Activated CD8-positive, alpha-beta memory T cell treated with anti-CD3 and anti-CD28 coated beads for 24 hours (primary cell): ENCODE data around the gene ZC3H13.
A peak's percentile ranks its signal among the peaks of the same experiment; 100 is the strongest.

ENCODE experiments used
- DNase-seq: peaks from one replicate; pipeline ENCODE4 v3.0.0-alpha.2; 2020

Gene ZC3H13, protein sequence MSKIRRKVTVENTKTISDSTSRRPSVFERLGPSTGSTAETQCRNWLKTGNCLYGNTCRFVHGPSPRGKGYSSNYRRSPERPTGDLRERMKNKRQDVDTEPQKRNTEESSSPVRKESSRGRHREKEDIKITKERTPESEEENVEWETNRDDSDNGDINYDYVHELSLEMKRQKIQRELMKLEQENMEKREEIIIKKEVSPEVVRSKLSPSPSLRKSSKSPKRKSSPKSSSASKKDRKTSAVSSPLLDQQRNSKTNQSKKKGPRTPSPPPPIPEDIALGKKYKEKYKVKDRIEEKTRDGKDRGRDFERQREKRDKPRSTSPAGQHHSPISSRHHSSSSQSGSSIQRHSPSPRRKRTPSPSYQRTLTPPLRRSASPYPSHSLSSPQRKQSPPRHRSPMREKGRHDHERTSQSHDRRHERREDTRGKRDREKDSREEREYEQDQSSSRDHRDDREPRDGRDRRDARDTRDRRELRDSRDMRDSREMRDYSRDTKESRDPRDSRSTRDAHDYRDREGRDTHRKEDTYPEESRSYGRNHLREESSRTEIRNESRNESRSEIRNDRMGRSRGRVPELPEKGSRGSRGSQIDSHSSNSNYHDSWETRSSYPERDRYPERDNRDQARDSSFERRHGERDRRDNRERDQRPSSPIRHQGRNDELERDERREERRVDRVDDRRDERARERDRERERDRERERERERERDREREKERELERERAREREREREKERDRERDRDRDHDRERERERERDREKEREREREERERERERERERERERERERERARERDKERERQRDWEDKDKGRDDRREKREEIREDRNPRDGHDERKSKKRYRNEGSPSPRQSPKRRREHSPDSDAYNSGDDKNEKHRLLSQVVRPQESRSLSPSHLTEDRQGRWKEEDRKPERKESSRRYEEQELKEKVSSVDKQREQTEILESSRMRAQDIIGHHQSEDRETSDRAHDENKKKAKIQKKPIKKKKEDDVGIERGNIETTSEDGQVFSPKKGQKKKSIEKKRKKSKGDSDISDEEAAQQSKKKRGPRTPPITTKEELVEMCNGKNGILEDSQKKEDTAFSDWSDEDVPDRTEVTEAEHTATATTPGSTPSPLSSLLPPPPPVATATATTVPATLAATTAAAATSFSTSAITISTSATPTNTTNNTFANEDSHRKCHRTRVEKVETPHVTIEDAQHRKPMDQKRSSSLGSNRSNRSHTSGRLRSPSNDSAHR (N-terminal part only)

DNA sequence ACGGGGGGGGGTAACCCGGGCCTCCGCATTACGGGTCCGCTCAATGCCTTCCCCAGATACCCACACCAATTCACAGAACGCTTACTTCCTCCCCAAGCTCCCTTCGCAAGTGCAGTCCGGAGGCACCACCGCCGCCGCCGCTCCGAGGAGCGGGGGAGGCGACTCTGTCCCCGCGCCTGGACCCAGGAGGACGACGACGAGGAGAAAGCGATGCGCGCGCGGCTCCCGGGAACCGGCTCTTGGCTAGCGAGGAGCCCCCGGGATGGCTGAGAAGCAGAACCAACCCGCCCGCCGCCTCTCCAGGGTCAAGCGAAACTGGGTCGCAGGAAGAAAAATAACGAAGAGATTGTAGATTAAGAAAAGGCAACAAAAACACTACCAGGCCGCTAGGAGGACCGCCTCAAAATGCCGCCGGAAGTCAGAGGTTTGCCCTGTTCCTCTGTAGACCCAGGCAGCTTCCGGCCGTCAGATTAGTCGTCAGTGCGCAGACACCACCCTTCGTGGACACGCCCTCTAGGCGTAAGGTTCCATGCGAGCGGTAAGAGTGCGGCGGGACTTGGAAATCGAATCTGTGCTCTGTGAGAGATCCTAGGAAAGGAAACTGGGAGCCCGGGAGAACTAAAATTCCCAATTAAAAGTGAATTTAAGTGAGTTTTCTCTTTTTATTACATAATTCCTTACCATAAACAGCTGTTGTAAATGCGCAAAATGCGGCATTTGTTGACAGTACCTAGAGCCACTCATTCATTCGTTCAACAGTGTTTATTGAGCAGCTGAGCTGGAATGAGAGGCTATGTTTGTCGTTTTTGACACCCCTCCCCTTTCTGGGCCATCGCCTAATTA, at the start of gene ZC3H13:
ZC3H13 (minus strand) TSS at position 428 of the 843 bp plus-strand sequence. CDS start 7,239 bp downstream, outside the sequence.
- DNase-seq: peak; percentile 91

DNA sequence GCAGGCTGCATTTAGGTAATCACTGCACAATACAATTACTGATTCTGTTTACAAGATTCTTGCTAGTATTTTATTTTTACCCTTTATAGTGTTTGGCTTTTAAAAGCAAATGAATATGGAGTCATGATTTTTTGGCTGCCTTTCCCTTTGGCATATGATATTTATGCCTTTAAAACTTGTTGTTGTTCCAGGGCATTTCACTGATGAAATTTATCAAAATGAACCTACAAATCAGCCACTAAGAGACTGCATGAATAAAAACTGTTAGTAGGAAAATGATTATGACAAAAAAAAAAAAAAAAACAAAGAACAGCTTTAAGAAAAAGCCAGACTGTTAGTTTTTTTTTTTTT, 49.7 kb upstream of the ZC3H13 start:
- DNase-seq: no peak

DNA sequence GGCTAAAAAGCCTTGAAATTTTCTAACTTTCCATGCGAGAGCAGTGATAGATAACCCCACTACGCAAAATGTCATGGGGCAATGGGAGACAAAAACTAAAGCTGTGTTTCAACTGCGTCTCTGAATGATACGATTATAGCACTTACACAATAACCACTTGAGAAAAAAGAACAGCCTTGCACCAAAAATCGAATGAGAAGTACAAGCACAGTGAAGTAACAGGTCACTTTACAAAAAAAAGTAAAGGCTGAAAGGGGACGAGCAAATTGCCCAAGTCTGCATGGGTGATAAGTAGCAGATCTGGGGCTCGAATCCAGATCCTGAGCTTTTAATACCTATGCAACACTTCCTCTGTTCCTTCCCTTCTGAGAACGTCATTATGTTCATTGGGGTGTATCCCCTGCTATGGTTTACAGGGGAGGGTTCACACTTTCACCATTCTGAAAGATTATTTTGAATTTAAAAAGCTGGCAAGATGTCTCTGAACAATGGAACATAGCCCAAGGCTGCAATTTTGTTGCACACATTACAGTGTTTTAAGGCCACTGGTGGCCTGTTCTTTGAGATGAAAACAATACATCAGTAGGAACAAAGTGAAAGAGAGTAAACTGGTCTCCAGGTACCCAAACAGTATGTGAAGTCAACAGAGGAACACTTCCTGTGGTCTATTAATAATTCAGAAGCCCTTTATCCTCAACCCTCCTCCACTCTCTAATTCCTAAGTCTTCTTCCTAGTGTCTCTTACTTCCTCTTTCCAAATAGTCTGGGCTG, 49.1 kb upstream of the ZC3H13 start:
- DNase-seq: no peak

DNA sequence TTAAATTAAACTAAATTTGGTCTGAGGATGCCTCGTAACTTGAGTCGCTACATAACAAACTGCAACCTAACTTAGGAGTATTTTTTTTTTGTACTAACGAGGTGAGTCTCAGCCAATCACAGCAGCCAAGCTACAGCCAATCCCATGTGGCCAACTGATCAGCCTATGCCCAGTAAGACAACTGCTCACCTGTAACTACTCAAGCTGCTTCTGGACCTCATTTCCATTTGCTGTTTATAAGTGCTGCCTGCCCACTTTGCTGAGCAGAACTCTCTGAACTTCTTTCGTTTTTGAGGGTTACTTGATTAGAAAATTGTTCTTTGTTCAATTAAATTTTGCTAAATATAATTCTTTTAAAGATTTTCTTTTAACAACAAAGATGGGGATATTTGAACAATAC, 48.5 kb upstream of the ZC3H13 start:
- no peak for DNase-seq

DNA sequence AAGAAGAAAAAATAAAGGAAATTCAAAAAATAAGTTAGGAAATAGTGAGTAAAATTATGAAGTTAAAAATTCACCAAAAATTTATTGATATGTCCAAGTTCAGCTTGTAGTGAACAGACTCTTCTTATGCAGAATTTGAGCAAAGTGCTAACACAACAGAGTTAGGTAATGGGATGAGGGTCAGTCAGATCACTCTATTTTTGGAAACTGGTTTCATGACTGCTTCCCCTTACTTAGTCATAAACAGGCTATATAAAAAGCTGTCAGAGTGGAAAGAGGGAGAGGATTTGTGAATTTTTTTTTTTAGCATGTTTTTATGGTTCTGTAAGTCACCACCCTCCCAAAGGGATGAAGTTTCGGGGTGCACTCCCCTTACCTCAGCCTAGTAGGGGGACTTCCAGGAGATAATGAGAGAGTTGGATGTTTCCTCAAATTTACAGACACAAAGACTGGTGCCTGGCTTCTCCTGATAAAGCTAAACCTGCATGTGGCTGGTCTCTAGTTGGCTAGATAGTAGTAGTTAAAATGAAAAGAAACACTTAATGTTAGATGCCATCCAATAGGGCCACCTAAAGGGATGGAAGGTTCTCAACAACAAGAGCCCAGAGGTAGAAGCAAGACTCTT, 47.8 kb upstream of the ZC3H13 start:
- no peak for DNase-seq

DNA sequence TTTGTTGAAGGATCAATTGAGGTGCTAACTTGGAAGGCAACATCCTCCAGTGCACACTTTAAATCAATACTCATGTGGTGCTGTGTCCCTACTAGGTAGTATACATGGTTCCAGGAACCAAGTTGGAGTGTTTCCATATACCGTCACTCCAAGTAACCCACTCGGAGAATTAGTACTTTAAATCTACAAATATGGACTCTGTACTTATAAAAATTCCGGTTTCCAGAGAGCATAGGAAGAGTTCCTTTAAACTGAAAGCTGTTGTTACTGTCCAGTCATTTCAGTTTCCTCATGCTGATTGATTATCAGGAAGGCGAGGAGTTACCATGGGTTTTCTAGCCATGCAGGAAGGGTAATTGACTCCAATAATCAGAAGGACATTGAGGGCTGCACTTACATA, 45.1 kb upstream of the ZC3H13 start:
- DNase-seq: no peak

DNA sequence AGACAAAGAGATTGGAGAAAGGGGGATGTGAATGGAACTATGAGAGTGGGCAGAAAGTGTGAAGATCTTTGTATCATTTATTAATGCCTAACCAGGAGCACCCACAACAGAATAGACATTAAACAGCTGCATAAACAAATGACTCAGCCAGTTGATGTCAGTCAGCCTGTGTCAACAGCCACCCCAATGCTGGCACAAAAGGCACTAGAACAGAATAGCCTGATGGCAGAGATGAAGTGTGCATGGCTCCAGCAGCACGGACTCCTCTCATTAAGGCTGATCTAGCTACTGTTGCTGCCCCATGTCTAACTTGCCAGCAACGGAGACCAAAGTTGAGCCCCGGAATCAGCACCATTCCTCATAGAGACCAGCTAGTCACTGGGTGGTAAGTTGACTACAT, 44.5 kb upstream of the ZC3H13 start:
- DNase-seq: no peak

DNA sequence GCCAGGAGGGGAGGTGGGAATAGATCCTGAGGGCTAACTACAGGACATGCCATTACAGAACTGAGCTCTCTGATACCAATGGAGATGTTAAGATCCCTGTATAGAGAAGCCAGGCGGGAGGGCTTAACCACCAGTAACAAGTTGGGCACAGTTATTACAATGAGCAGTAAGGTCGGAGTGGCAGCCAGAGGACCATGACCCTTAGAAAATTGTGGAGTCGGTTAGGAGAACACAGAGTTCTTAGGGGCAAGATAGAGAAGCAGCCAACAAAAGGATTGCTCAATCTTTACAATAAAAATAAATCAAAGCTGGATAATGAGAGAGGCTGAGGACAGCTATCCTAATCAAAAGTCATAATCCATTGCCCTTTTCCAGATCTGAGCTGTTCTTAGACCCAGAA, 41.9 kb upstream of the ZC3H13 start:
- no peak for DNase-seq

DNA sequence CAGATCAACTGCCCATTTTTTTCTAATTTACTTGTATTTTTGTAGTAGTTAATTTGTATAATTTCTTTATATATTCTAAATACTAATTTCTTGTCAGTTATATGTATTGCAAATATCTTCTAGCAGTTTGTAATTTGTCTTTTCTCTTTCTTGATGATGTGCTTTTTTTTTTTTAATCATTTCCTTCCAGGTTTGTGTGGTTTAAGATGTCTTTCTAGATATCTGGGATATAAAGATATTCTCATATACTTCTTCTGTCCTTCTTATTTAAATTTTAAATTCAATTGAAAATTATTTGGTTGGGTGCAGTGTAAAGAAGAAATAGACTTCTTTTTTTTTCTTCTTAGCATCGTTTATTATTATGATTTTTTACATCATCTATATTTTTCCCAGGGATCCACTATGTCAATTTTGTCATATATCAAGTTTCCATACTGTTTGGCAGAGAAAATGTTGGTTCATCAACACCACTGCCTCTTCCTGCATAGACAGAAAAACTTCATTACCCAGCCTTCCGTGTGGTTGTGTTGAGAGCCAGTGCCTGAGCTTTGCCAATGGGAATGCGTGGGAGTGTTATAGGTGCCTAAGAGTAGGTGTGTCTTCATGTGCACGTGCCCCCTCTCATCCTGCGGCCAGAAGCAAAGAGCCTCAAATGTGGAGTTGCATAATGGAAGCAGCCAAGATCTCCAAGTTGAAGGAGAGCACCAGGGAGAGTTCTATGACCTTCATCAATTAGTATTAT, 36.4 kb upstream of the ZC3H13 start:
- DNase-seq: no peak

DNA sequence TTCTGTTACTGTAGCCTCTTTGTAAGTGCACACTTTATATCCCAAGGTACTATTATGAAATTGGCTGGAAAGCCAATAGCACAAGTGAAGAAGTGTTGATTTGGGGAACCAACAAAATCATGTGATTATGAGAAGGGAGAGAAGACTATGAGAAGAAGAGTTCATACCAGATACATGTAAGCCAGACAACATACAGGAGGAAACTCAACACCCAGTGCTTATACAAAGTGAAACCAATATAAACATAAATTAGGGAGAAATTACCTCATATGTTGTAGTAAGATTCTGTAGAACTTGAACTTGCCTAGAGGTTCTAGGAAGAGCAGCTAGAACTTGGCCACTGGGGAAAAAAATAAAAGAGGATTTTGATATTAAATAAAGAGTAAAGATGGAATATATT, 34.9 kb upstream of the ZC3H13 start:
- no peak for DNase-seq

DNA sequence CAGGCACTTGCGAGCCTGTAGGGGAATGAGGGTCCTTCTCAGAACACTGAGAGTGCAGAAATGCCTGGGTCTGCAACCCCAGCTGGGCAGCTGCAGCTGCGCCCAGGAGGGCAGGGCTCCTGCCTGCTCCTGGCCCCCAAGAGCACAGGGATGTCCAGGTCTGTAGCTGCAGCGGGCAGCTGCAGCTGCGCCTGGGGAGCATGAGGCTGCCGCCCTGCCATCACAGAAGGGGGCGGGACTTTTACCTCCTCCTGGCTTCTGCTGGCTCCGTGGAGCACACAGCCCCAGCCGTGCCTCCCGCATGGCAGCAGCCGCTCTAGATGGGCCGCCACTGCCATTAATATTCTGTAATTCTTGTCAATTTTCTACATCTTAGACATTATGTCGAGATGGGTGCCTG, 34.4 kb upstream of the ZC3H13 start:
- no peak for DNase-seq

DNA sequence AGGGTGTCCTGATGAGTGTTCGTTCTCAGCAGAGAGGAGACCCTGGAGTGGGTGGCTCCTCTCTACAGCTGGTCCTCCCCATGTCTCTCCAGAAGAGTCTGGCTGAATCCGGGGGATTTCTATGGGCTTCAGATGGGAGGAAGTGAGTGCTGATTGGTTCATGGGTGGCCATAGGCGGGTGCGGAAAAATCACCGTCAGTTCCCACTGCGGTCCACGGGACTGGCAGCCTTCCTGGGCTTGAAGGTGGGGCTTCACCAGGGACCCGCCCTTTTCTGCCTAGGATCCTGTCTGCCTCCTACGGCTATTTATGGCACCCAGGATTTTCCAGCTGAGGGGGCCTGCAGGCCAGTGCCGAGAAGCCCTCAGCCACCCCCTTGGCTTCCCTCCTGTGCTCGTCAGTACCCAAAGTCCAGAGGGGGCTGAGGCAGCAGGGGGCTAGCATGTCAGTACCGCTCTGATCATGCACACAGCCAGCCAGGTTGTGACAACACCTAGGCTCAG, 33.9 kb upstream of the ZC3H13 start:
- no peak for DNase-seq

DNA sequence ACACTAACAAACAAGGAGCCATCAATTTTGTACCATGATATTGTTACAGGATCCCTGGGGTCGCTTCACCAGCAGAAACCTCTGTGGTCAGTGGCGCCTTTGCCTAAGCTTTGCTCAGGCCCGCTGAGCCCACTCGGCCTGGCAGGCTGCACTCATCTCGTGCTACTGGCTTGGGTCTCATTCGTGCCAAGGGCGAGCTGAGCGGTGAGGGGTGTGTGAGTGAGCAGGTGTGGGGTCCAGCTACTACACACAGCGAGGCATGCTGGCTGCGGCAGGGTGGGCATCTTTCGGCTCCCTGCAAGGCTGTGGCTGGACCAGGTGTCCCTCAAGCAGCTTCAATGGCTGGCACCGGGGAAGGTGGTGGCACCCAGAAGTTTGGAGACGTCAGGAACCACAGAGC, 33.2 kb upstream of the ZC3H13 start:
- DNase-seq: no peak

DNA sequence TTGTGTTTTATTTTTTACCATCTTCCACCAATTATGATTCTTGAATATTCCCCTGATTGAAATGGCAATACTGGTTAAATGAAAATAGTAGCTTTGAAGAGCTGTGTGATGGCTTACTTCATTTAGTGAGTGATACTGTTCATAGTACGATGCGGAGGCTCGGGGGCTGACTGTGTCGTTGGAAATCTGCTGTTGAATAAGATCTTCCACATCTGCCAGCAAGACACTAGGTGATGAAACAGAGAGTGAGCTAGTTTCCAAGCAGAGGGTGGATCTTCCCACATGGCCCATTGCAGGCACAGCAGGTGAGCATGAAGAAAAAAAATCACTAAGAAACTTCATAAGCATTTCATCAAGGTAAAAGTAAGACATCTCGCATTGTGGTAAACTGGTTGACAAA, 29.8 kb upstream of the ZC3H13 start:
- DNase-seq: no peak

DNA sequence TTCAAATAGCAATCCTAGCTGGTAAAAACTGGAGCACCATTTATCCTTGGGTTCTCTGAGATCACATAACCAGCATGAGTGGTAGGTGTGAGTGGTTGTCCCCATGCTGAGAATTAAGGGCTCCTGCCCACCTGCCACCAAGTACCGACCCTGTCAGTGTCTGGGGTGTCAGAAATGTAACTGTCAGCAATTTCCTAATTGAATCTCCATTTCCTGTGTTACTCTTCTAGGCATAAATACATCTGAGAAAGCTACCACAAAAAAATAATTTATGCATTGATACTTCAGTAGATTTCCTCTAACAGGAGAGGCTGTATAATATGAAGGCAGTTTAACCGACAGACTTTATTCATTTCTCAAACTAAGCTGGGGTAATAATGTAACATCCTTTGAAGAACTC, 27.2 kb upstream of the ZC3H13 start:
- no peak for DNase-seq

DNA sequence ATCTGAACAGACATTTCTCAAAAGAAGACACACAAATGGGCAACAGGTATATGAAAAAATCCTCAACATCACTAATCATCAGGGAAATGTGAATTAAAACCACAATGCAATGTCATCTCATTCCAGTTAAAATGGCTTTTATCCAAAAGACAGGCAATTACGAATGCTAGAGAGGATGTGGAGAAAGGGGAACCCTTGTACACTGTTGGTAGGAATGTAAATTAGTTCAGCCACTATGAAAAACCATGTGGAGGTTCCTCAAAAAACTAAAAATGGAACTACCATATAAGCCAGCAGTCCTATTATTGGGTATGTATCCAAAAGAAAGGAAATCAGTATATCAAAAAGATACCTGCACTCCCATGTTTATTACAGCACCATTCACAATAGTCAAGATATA, 24.7 kb upstream of the ZC3H13 start:
- DNase-seq: no peak

DNA sequence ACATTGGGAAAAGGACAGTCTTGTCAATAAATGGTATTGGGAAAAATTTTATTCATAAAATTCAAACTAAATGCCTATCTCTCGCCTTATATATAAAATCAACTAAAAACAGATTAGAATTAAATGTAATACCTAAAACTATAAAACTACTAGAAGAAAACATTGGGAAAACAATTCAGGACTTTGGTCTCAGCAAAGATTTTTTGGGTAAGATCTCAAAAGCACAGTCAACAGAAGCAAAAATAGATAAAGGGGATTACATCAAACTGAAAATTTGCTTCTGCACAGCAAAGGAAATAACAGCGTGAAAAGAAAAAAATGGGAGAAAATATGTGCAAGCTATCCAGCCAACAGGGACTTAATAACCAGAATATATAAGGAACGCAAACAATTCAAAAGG, 24.3 kb upstream of the ZC3H13 start:
- DNase-seq: no peak

DNA sequence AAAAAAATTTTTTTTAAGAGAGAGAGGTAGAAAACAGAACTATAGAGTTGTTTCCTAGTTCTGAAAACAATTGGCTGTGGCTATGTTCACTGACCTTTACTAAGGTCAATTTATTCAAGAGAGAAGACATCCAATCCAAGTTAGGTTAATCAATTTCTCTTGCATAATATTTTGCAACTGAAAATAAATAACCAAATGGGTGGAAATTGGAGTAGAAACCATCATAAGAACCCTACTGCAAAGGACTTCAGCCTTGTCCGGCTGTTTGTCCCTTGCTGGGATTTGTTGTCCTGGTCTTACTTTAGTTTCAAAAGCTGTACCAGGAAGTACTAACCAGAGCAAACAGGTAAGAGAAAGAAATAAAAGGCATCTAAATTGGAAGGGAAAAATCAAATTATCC, 23.3 kb upstream of the ZC3H13 start:
- no peak for DNase-seq

DNA sequence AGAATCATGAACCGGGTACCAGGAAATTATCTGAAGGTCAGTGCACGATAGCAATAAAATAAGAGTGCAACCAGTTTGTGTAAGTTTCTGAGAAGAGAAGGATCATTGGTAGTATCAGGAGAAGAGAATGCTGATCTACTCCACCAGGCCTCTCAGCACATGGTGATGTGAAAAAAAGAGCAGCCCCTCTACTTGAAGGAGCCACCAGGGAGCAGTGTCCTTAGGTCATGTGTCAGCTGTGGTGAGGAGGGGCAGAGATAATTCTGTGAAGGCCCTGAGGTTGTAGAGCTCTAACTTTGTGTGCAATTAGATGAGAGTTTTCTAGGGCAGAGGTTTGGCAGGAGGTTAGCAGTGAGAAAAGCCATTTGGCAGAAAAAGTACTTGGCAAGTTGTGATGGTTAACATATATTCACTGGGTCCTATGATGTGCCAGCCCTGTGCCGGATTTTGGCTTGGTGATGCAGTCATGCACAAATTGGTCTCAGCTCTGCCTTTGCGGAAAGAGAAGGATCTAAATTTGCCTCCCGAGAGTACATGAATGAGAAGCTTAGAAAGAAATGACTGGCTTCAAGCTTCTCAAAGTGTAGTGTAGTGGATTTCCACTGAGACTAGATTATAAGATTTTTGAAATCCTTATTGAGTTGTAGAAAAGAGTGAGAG, 19.2 kb upstream of the ZC3H13 start:
- DNase-seq: no peak

DNA sequence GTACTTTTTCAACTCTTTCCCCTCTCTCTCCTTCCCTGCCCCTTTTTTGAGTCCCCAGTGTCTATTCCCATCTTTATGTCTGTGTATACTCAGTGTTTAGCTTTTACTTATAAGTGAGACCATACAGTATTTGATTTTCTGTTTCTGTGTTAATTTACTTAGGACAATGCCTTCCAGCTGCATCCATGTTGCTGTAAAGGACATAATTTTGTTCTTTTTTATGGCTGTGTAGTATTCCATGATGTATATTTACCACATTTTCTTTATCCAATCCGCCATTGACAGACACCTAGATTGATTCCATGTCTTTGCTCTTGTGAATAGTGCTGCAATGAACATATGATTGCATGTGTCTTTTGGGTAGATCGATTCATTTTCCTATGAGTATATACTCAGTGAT, 10.7 kb upstream of the ZC3H13 start:
- no peak for DNase-seq
